ENCODE data around the gene SMARCA4. TPM values are rescaled to one million over a fixed set of nuclear protein-coding genes. Genes with fewer than 3 reads are reported as not detected.

SMARCA4 gene
- total RNA-seq, 4 donors from 2014 or later: 81.9 to 460 (median 118) TPM

DNA sequence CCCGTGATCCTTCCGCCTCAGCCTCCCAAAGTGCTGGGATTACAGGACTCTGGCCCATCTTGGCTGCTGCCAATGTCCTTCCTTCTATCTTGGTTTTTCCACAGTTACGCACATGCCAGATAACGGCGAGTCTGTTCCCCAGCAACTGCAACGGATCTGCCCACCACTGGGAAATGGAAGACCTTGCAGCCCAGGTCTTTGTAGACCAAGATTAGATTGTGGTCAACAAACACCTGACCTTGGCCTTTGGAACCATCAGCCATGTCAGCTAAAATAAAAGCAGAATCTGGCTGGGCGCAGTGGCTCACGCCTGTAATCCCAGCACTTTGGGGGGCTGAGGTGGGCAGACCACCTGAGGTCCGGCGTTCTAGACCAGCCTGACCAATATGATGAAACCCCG lies 118.1 kb downstream of the SMARCA4 start:
- TF ChIP-seq EP300 (IDR thresholded peaks at IDR 0.05; ENCODE audit: low read depth) (no peak), POLR2A (IDR thresholded peaks at IDR 0.05) (no peak), POLR2AphosphoS5 (IDR thresholded peaks at IDR 0.05) (no peak)
- TF ChIP-seq, protein P1, sequence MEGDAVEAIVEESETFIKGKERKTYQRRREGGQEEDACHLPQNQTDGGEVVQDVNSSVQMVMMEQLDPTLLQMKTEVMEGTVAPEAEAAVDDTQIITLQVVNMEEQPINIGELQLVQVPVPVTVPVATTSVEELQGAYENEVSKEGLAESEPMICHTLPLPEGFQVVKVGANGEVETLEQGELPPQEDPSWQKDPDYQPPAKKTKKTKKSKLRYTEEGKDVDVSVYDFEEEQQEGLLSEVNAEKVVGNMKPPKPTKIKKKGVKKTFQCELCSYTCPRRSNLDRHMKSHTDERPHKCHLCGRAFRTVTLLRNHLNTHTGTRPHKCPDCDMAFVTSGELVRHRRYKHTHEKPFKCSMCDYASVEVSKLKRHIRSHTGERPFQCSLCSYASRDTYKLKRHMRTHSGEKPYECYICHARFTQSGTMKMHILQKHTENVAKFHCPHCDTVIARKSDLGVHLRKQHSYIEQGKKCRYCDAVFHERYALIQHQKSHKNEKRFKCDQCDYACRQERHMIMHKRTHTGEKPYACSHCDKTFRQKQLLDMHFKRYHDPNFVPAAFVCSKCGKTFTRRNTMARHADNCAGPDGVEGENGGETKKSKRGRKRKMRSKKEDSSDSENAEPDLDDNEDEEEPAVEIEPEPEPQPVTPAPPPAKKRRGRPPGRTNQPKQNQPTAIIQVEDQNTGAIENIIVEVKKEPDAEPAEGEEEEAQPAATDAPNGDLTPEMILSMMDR (IDR thresholded peaks at IDR 0.05): no peak
- in situ Hi-C loops (cut with MboI; ENCODE audit: low pct_ligation_motif_present in 1 of 4, low pct_unique_long_range_greater_than_20kb in 1 of 4, low sequenced_read_pairs in 3 of 4) (no loop called here), intact Hi-C loops (cut with DNase I; ENCODE audit: low total_unique reads) (no loop called here)

DNA sequence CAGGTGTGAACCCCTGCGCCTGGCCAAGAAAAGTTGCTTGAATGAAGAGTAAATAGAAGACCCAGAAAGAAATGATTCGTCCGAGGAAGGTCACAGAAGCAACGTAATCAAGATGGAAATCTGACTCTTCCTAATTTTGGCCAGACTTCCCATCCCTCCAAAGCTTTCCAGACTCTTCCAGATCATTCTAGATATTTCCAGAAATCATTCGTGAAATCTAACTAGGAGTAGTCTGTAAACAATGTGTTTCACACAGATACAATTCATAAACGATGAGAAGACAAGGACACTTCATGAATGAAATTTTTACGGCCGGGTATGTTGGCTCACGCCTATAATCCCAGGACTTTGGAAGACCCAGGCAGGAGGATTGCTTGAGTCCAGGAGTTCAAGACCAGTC lies 119.2 kb downstream of the SMARCA4 start:
- WGBS, 2 donors (ENCODE audit: low coverage in 1 of 2): 71 to 76% methylated on average over 6 to 9 of the region's 9 CpGs
- intact Hi-C loops (cut with DNase I; ENCODE audit: low total_unique reads) (no loop called here), in situ Hi-C loops (cut with MboI; ENCODE audit: low pct_ligation_motif_present in 1 of 4, low pct_unique_long_range_greater_than_20kb in 1 of 4, low sequenced_read_pairs in 3 of 4) (no loop called here)
- TF ChIP-seq, protein P1 (IDR thresholded peaks at IDR 0.05): no peak
- TF ChIP-seq POLR2AphosphoS5 (IDR thresholded peaks at IDR 0.05) (no peak), EP300 (IDR thresholded peaks at IDR 0.05; ENCODE audit: low read depth) (no peak), POLR2A (IDR thresholded peaks at IDR 0.05) (no peak)
- peaks cover 0 to 6% (median 2%) of the 10 kb centered on the region in 4 donors for H3K4me1 ChIP-seq
- H3K27ac ChIP-seq: no peak overlapping the region
- H3K27me3 ChIP-seq: no peaks in the 10 kb centered on the region
- no peaks in the 10 kb centered on the region for H3K9me3 ChIP-seq
- no peaks in the 10 kb centered on the region for H3K36me3 ChIP-seq
- DNase-seq: no peak
- no peak overlapping the region for H3K4me3 ChIP-seq

More for the DNA sequence above, 118.1 kb downstream of the SMARCA4 start:
- Histone ChIP-seq H3K9me3 (no peaks in the 10 kb centered on the region), H3K27ac (no peak overlapping the region), H3K36me3 (no peaks in the 10 kb centered on the region), H3K27me3 (no peaks in the 10 kb centered on the region), H3K4me1 (peaks cover 0 to 2% (median 0%) of the 10 kb centered on the region in 4 donors), H3K4me3 (no peak overlapping the region)
- 93 to 96% methylated on average over 5 to 11 of the region's 11 CpGs for WGBS, 2 donors (ENCODE audit: low coverage in 1 of 2)
- DNase-seq: no peak

DNA sequence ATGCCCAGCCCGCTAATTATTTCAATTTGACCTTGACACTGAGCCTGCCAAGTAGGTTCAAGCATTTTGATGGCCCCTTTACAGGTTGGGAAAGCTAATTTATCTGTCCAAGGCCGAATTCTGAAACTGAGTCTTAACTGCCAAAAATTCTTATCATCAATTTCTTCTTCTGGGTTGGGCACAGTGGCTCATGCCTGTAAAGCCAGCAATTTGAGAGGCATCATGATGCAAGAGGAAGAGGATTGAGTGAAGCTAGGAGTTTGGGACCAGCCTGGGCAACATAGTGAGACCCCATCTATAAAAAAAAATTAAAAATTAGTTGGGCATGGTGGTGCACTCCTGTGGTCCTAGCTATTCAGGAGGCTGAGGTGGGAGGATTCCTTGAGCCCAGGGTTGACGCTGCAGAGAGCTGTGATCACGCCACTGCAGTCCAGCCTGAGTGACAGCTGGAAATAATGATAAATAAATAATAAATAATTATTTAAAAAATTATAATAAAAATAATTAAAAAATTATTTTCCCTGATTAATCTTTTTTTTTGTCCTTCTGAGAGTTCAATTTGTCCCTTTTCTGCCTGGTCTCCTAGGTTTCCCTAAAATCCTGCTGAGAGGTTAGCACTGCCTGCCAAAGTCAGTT lies 127.2 kb downstream of the SMARCA4 start:
- Histone ChIP-seq H3K4me3 (no peak overlapping the region), H3K27me3 (no peaks in the 10 kb centered on the region), H3K4me1 (peaks cover 6 to 53% (median 37%) of the 10 kb centered on the region in 4 donors), H3K36me3 (no peaks in the 10 kb centered on the region), H3K27ac (peak overlapping the region; percentile 90 to 98 (median 97)), H3K9me3 (no peaks in the 10 kb centered on the region)
- in situ Hi-C loops (cut with MboI; ENCODE audit: low pct_ligation_motif_present in 1 of 4, low pct_unique_long_range_greater_than_20kb in 1 of 4, low sequenced_read_pairs in 3 of 4) (no loop called here), intact Hi-C loops (cut with DNase I; ENCODE audit: low total_unique reads) (no loop called here)
- no peak for DNase-seq
- 88 to 90% methylated on average over 2 to 4 of the region's 4 CpGs for WGBS, 2 donors (ENCODE audit: low coverage in 1 of 2)
- no peak for TF ChIP-seq POLR2AphosphoS5 (IDR thresholded peaks at IDR 0.05)
- no peak for TF ChIP-seq POLR2A (IDR thresholded peaks at IDR 0.05)
- TF ChIP-seq, protein P1 (IDR thresholded peaks at IDR 0.05): no peak
- TF ChIP-seq EP300 (IDR thresholded peaks at IDR 0.05; ENCODE audit: low read depth): no peak

DNA sequence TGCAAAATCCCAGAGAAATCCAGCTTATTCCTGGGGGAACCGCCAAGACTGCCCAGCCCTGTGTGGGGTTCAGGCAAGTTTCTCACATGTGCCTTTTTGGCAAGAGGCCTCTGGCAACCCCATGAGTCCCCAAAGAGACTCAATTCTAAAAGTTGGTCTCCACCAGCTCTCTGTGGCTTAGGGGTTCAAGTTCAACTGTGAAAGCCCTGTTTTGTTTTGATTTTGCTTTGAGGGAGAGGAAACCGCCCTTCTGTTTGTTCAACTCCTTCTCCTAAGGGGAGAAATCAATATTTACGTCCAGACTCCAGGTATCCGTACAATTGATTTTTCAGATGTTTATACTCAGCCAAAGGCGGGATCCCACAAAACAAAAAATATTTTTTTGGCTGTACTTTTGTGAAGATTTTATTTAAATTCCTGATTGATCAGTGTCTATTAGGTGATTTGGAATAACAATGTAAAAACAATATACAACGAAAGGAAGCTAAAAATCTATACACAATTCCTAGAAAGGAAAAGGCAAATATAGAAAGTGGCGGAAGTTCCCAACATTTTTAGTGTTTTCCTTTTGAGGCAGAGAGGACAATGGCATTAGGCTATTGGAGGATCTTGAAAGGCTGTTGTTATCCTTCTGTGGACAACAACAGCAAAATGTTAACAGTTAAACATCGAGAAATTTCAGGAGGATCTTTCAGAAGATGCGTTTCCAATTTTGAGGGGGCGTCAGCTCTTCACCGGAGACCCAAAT lies 127.8 kb downstream of the SMARCA4 start:
- H3K36me3 ChIP-seq: no peaks in the 10 kb centered on the region
- peak overlapping the region in 3 of 4 donors; percentile 61 to 81 (median 69) for H3K4me3 ChIP-seq
- in situ Hi-C loops (cut with MboI; ENCODE audit: low pct_ligation_motif_present in 1 of 4, low pct_unique_long_range_greater_than_20kb in 1 of 4, low sequenced_read_pairs in 3 of 4): no loop called here
- no peaks in the 10 kb centered on the region for H3K9me3 ChIP-seq
- TF ChIP-seq POLR2A (IDR thresholded peaks at IDR 0.05) (no peak), EP300 (IDR thresholded peaks at IDR 0.05; ENCODE audit: low read depth) (no peak), POLR2AphosphoS5 (IDR thresholded peaks at IDR 0.05) (no peak)
- TF ChIP-seq, protein P1 (IDR thresholded peaks at IDR 0.05): no peak
- intact Hi-C loops (cut with DNase I; ENCODE audit: low total_unique reads): no loop called here
- no peaks in the 10 kb centered on the region for H3K27me3 ChIP-seq
- H3K4me1 ChIP-seq: peaks cover 6 to 60% (median 42%) of the 10 kb centered on the region in 4 donors
- DNase-seq: no peak
- peak overlapping the region; percentile 90 to 98 (median 97) for H3K27ac ChIP-seq
- WGBS, 2 donors (ENCODE audit: low coverage in 1 of 2): 19 to 29% methylated on average over 11 of the region's 11 CpGs
